ENCODE measurements around the gene RPL18A. TPM values are rescaled to one million over a fixed set of nuclear protein-coding genes. Genes with fewer than 3 reads are reported as not detected.
A peak's percentile ranks its signal among the peaks of the same experiment; 100 is the strongest.

Gene RPL18A
- total and polyA plus RNA-seq, 2 donors (not counting 1 experiment from before 2014, with no cell fraction given), result 3,228 to 3,761 TPM

- Histone ChIP-seq H3K4me1 (ENCODE audit: control insufficient read depth in 2 of 2, insufficient read depth in 2 of 2, low read length in 2 of 2) (peaks cover 58 to 90% of the 10 kb centered on the region in 2 donors), H3K79me2 (ENCODE audit: control insufficient read depth, insufficient read depth, low read length) (peaks cover 47% of the 10 kb centered on the region), H3K27me3 (replicated peaks in 1 of 4; ENCODE audit: control extremely low read depth in 1 of 4, control insufficient read depth in 3 of 4, insufficient read depth in 4 of 4, low read length in 3 of 4) (no peaks in the 10 kb centered on the region), H3K36me3 (replicated peaks in 1 of 2; ENCODE audit: control extremely low read depth in 1 of 2, control insufficient read depth in 1 of 2, extremely low read depth in 1 of 2, insufficient read depth in 2 of 2, low read length in 1 of 2) (peaks cover 0 to 20% of the 10 kb centered on the region in 2 experiments), H3K27ac (ENCODE audit: low read length in 2 of 2) (peak within 1 kb of the TSS; percentile 87 to 94), H4K20me1 (ENCODE audit: control insufficient read depth, insufficient read depth, low read length, poor library complexity, severe bottlenecking) (peaks cover 20% of the 10 kb centered on the region), H3K4me3 (ENCODE audit: control extremely low read depth in 1 of 5, extremely low read depth in 1 of 5, insufficient read depth in 1 of 5, low read depth in 2 of 5, low read length in 4 of 5) (peak within 1 kb of the TSS; percentile 57 to 85 (median 67)), H3K4me2 (replicated peaks; ENCODE audit: low read depth, low read length, poor library complexity, severe bottlenecking) (peak within 1 kb of the TSS; percentile 93), H3K9me3 (ENCODE audit: control extremely low read depth in 1 of 3, control insufficient read depth in 2 of 3, insufficient read depth in 1 of 3, low read length in 2 of 3) (peaks cover 0 to 6% (median 0%) of the 10 kb centered on the region in 3 donors), H2AFZ (ENCODE audit: insufficient read depth, low read depth, low read length, poor library complexity, severe bottlenecking) (peak within 1 kb of the TSS; percentile 73), H3K9ac (ENCODE audit: low read length) (peak within 1 kb of the TSS; percentile 88)
- intact Hi-C loops (cut with micrococcal nuclease), result no loop called here
- peak within 1 kb of the TSS; percentile 96 for H3K4me3 Mint-ChIP-seq
- ChIA-PET POLR2A (interaction anchor here (0.6 to 1.8 kb wide), 16 partner anchors 8 to 1313 kb away, joined by 3 to 14 read pairs (median 4); partner anchors contain the start of genes CCDC124, FCHO1 and RPL18A), CTCF (interaction anchor here (0.9 to 15.3 kb wide), 8 partner anchors 8 to 87 kb away, joined by 3 to 374 read pairs (median 4); partner anchors contain the start of genes CCDC124 and RPL18A)
- 0% methylated on average over 34 of the region's 40 CpGs for WGBS (ENCODE audit: insufficient coverage)
- DNase-seq (peak; percentile 88), ATAC-seq (ENCODE audit: low read depth) (peak; percentile 81)
- H3K27me3 Mint-ChIP-seq, result no peaks in the 10 kb centered on the region
- H3K4me1 Mint-ChIP-seq, result peaks cover 61% of the 10 kb centered on the region
- TF ChIP-seq CTCF (IDR thresholded peaks at IDR 0.05) (no peak), EZH2 (IDR thresholded peaks at IDR 0.05; ENCODE audit: borderline replicate concordance, insufficient read depth, low read depth, low read length, poor library complexity, severe bottlenecking) (no peak)
- H3K27ac Mint-ChIP-seq, result peak within 1 kb of the TSS; percentile 91
- no peaks in the 10 kb centered on the region for H3K9me3 Mint-ChIP-seq (ENCODE audit: insufficient read depth)
Observed at GRCh38 chr19:17847538-17848366, 12.0 kb upstream of the RPL18A start, which contains the start of gene JAK3. Gene JAK3, minus strand, starts transcription at chr19:17847982. Its CDS starts 3,565 bp downstream, at chr19:17844417.

Measured in B cell (primary cell).